HFFc6 (cell line): Measurements from ENCODE around the gene LDAF1. TPM values are rescaled to one million over a fixed set of nuclear protein-coding genes. Genes with fewer than 3 reads are reported as not detected.
"Not testable (repeated sequence)": the region's sequence is repeated elsewhere in the genome, so short reads cannot be mapped to it uniquely, and the experiment has no call there.

Source experiments
- DNase-seq: peaks from one replicate; pipeline ENCODE4 v3.0.0-alpha.2; 2018
- H3K27ac Mint-ChIP-seq: 2 replicates; pipeline ENCODE4 v1.8.0; 2020; ENCODE audit warnings: mild to moderate bottlenecking, mixed read lengths
- H3K27me3 Mint-ChIP-seq: 2 replicates; pipeline ENCODE4 v1.8.0; 2021; ENCODE audit warnings: mild to moderate bottlenecking, moderate library complexity, mixed read lengths; ENCODE audit not compliant: insufficient read depth
- H3K36me3 Mint-ChIP-seq: 2 replicates; pipeline ENCODE4 v1.8.0; 2021; ENCODE audit warnings: low read depth, mixed read lengths
- H3K4me1 Mint-ChIP-seq: 2 replicates; pipeline ENCODE4 v1.8.0; 2020; ENCODE audit warnings: low read depth, mixed read lengths
- H3K4me3 Mint-ChIP-seq: 2 replicates; pipeline ENCODE4 v1.8.0; 2020; ENCODE audit warnings: mild to moderate bottlenecking, moderate library complexity, mixed read lengths
- H3K9me3 Mint-ChIP-seq: 2 replicates; pipeline ENCODE4 v1.8.0; 2020; ENCODE audit warnings: mild to moderate bottlenecking, mixed read lengths
- CTCF ChIP-seq: fragments of 200-600 bp; sonication (generic); IDR thresholded peaks from 2 replicates; pipeline ENCODE4 v1.5.0; 2021; ENCODE audit warnings: antibody characterized with exemption, mild to moderate bottlenecking
- total RNA-seq, 6 experiments: library from RNA; stranded (reverse); fragmentation: NEBNext Ultra II Directional; extraction: Animal tissue kit (Norgen Biotek cat#: 25700); gene quantifications; 2 replicates in 1 of 6; 3 replicates in 5 of 6; pipeline ENCODE4 v1.2.3, GENCODE V29; 2021

The LDAF1 gene
- total RNA-seq, 6 experiments from 2014 or later: 16.0 to 22.1 (median 18.6) TPM

- no peak for DNase-seq
- no peaks in the 10 kb centered on the region for H3K4me1 Mint-ChIP-seq
- no peaks in the 10 kb centered on the region for H3K9me3 Mint-ChIP-seq
- no peaks in the 10 kb centered on the region for H3K36me3 Mint-ChIP-seq
- peaks cover 38% of the 10 kb centered on the region for H3K27me3 Mint-ChIP-seq
- no peak within 1 kb of the TSS for H3K27ac Mint-ChIP-seq
- H3K4me3 Mint-ChIP-seq: no peak within 1 kb of the TSS
- no peak for TF ChIP-seq CTCF
Observed at GRCh38 chr16:21150375-21151001, 8.0 kb upstream of the LDAF1 start, which contains the start of gene DNAH3. TSS of gene DNAH3 (minus strand) at chr16:21150846. CDS start at chr16:21150319, 527 bp downstream.

- H3K4me1 Mint-ChIP-seq, DNase-seq, H3K36me3 Mint-ChIP-seq, H3K4me3 Mint-ChIP-seq, H3K9me3 Mint-ChIP-seq, H3K27ac Mint-ChIP-seq: not testable (repeated sequence)
- H3K27me3 Mint-ChIP-seq: peaks cover 27% of the 10 kb centered on the region
Observed at GRCh38 chr16:21152160-21153030, 6.1 kb upstream of the LDAF1 start.

- H3K27ac Mint-ChIP-seq, DNase-seq, H3K9me3 Mint-ChIP-seq, H3K36me3 Mint-ChIP-seq, H3K4me3 Mint-ChIP-seq: not testable (repeated sequence)
- Mint-ChIP-seq H3K4me1 (peaks cover 17% of the 10 kb centered on the region), H3K27me3 (peaks cover 21% of the 10 kb centered on the region)
Observed at GRCh38 chr16:21153124-21153729, 5.2 kb upstream of the LDAF1 start.

GRCh38 chr16:21156011-21156410 is 2.5 kb upstream of the LDAF1 start:
- not testable (repeated sequence) for H3K27ac Mint-ChIP-seq, H3K4me3 Mint-ChIP-seq, DNase-seq, H3K27me3 Mint-ChIP-seq, H3K36me3 Mint-ChIP-seq, H3K9me3 Mint-ChIP-seq
- H3K4me1 Mint-ChIP-seq: peaks cover 41% of the 10 kb centered on the region

- H3K9me3 Mint-ChIP-seq: no peaks in the 10 kb centered on the region
- peaks cover 49% of the 10 kb centered on the region for H3K4me1 Mint-ChIP-seq
- TF ChIP-seq CTCF: peak; percentile 77
- no peak overlapping the region for H3K27ac Mint-ChIP-seq
- peaks cover 6% of the 10 kb centered on the region; the same call in 1 of the 2 replicates for H3K36me3 Mint-ChIP-seq
- no peaks in the 10 kb centered on the region; the same call in 1 of the 2 replicates for H3K27me3 Mint-ChIP-seq
- no peak overlapping the region for H3K4me3 Mint-ChIP-seq
- DNase-seq: peak; percentile 78
Observed at GRCh38 chr16:21156767-21157467, 1.6 kb upstream of the LDAF1 start.

- DNase-seq: no peak
- H3K27me3 Mint-ChIP-seq: no peaks in the 10 kb centered on the region
- H3K27ac Mint-ChIP-seq: peak overlapping the region; percentile 76; the same call in 1 of the 2 replicates
- peaks cover 11% of the 10 kb centered on the region for H3K36me3 Mint-ChIP-seq
- H3K4me3 Mint-ChIP-seq: peak overlapping the region; percentile 87; the same call in 1 of the 2 replicates
- no peaks in the 10 kb centered on the region for H3K9me3 Mint-ChIP-seq
- no peak for TF ChIP-seq CTCF
- peaks cover 56% of the 10 kb centered on the region for H3K4me1 Mint-ChIP-seq
Observed at GRCh38 chr16:21157632-21158031, 842 bp upstream of the LDAF1 start.
